ENCODE results near the gene P2RY14. TPM values are rescaled to one million over a fixed set of nuclear protein-coding genes. Genes with fewer than 3 reads are reported as not detected.

P2RY14 gene
- total and polyA plus RNA-seq, 10 of the 15 experiments (the other 5 are each of a cell fraction or from before 2014, with no cell fraction given), result 0.06 to 0.37 (median 0.28) TPM; not detected in 7

DNA sequence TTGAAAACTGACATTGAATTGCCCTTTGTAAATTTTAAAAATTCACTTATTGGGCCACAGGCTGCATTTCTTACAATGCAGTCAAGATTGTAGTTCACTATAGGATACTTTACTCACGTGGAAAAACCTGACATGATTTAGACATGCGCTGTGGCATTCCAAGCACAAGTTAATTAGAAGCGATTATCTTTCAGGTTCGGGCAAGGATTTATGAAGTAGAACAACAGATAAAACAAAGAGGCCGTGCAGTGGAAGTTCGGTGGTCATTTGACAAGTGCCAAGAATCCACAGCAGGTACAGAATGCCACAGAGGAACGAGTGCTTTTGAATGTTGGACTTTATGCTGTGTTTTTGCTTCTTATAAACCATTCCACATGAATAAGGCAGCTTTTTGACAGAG lies 113.1 kb downstream of the P2RY14 start:
- Histone ChIP-seq H3K4me3 (no peak overlapping the region), H2AFZ (ENCODE audit: control insufficient read depth, low read depth, low read length) (no peak overlapping the region), H3K36me3 (ENCODE audit: control insufficient read depth in 2 of 2, insufficient read depth in 2 of 2, low read length in 1 of 2) (no peaks in the 10 kb centered on the region), H3K27me3 (replicated peaks in 1 of 2; ENCODE audit: control insufficient read depth in 2 of 2, insufficient read depth in 2 of 2, low read length in 1 of 2) (no peaks in the 10 kb centered on the region), H4K20me1 (ENCODE audit: control insufficient read depth, insufficient read depth) (no peaks in the 10 kb centered on the region), H3K4me1 (ENCODE audit: control insufficient read depth, insufficient read depth, low read length) (peaks cover 7% of the 10 kb centered on the region; the same call in 1 of the 2 replicates), H3K79me2 (ENCODE audit: control insufficient read depth, insufficient read depth, low read length) (no peaks in the 10 kb centered on the region), H3K9ac (ENCODE audit: control insufficient read depth, insufficient read depth, low read length) (no peak overlapping the region), H3K4me2 (ENCODE audit: control insufficient read depth, insufficient read depth) (no peak overlapping the region), H3K27ac (ENCODE audit: control insufficient read depth, insufficient read depth) (no peak overlapping the region), H3K9me3 (replicated peaks; ENCODE audit: control insufficient read depth, insufficient read depth, low read length) (no peaks in the 10 kb centered on the region)
- ATAC-seq (no peak), DNase-seq (ENCODE audit: low read depth, low spot score) (no peak), FAIRE-seq (no peak)
- RAD21 ChIA-PET (ENCODE audit: unreplicated experiment), result no interaction called here
- CTCF ChIA-PET, result no interaction called here
- no TSS peak for BruUV-seq (replicated peaks)
- 42% methylated on average over 7 of the region's 7 CpGs for WGBS (ENCODE audit: insufficient coverage, insufficient replicate concordance, low lambda C conversion rate, missing lambda C conversion rate)
- in situ Hi-C loops (cut with MboI), result loop anchor here (5.0 kb wide), 1 partner anchor 62 kb away; no protein-coding TSS in a partner anchor
- SMC1A ChIA-PET (ENCODE audit: uncharacterized antibody, unreplicated experiment), result no interaction called here
- POLR2A ChIA-PET, result no interaction called here
- no peak for TF ChIP-seq HCFC1 (IDR thresholded peaks at IDR 0.05; ENCODE audit: low read length)
- TF ChIP-seq POU2F2 (IDR thresholded peaks at IDR 0.05; ENCODE audit: borderline replicate concordance, low read depth, low read length), result no peak
- TF ChIP-seq CBX5 (IDR thresholded peaks at IDR 0.05; ENCODE audit: low read depth), result no peak
- intact Hi-C loops (cut with micrococcal nuclease; ENCODE audit: unreplicated experiment), result no loop called here

Small RNA genes within 50 kb of the gene (small RNA-seq; reads per million reads assigned to genes)
- 6.8 reads per million, percentile 92 among the genes with 10 or more reads in this experiment for gene RNA5SP145

Other genes starting within 250 kb of the P2RY14 start
- 0.05 and 0.06 TPM in 2 replicates for gene MED12L, start 192.9 kb downstream of the P2RY14 start, total RNA-seq (2014; rRNA removed)
- gene MED12L, start 192.9 kb downstream of the P2RY14 start, total RNA-seq (2014; rRNA removed; fragmentation: Illumina TruSeq; extraction: Trizol), result 0.04 and 0.05 TPM in 2 replicates
- gene MED12L, start 192.9 kb downstream of the P2RY14 start, total RNA-seq (2021), result 0.03 TPM in 2 replicates
- gene MED12L, start 192.9 kb downstream of the P2RY14 start, polyA plus RNA-seq (2011; rRNA removed), result 0.01 TPM in 1 of 2 replicates, not detected in the other
- 0.01 and 0.03 TPM in 2 replicates for gene MED12L, start 192.9 kb downstream of the P2RY14 start, polyA plus RNA-seq (2014; fragmentation: Illumina TruSeq; extraction: Trizol)
- gene MED12L, start 192.9 kb downstream of the P2RY14 start, polyA plus RNA-seq (2014; fragmentation: Nextera tagmentation; extraction: Ambion mirVana), result under 1 TPM; 0.02 to 0.04 TPM
- gene MED12L, start 192.9 kb downstream of the P2RY14 start, polyA plus RNA-seq (2014; rRNA removed), result 0.01 and 0.03 TPM in 2 replicates
- under 1 TPM in 1 of 2 experiments, not detected in 1; 0.05 TPM for gene MED12L, start 192.9 kb downstream of the P2RY14 start, polyA plus RNA-seq (2016; fragmentation: Nextera tagmentation; extraction: Ambion mirVana)
- not detected in 2 replicates for gene GPR171, start 75.3 kb downstream of the P2RY14 start, total RNA-seq (2014; rRNA removed)
- not detected in 2 replicates for gene GPR171, start 75.3 kb downstream of the P2RY14 start, total RNA-seq (2014; rRNA removed; fragmentation: Illumina TruSeq; extraction: Trizol)
- not detected in 2 replicates for gene GPR171, start 75.3 kb downstream of the P2RY14 start, total RNA-seq (2021)
- gene GPR171, start 75.3 kb downstream of the P2RY14 start, polyA plus RNA-seq (2011; rRNA removed), result 0.07 and 0.26 TPM in 2 replicates
- gene GPR171, start 75.3 kb downstream of the P2RY14 start, polyA plus RNA-seq (2014; fragmentation: Illumina TruSeq; extraction: Trizol), result not detected in 2 replicates
- under 1 TPM in 1 of 2 experiments, not detected in 1; 0.05 TPM for gene GPR171, start 75.3 kb downstream of the P2RY14 start, polyA plus RNA-seq (2014; fragmentation: Nextera tagmentation; extraction: Ambion mirVana)
- gene GPR171, start 75.3 kb downstream of the P2RY14 start, polyA plus RNA-seq (2014; rRNA removed), result not detected in 2 replicates
- not detected for gene GPR171, start 75.3 kb downstream of the P2RY14 start, polyA plus RNA-seq (2016; fragmentation: Nextera tagmentation; extraction: Ambion mirVana)
- gene GPR87, start 38.3 kb upstream of the P2RY14 start, total RNA-seq (2014; rRNA removed), result 0.06 TPM in 1 of 2 replicates, not detected in the other
- gene GPR87, start 38.3 kb upstream of the P2RY14 start, total RNA-seq (2014; rRNA removed; fragmentation: Illumina TruSeq; extraction: Trizol), result not detected in 2 replicates
- not detected in 2 replicates for gene GPR87, start 38.3 kb upstream of the P2RY14 start, total RNA-seq (2021)
- not detected in 2 replicates for gene GPR87, start 38.3 kb upstream of the P2RY14 start, polyA plus RNA-seq (2011; rRNA removed)
- gene GPR87, start 38.3 kb upstream of the P2RY14 start, polyA plus RNA-seq (2014; fragmentation: Illumina TruSeq; extraction: Trizol), result 0.10 TPM in 1 of 2 replicates, not detected in the other
- under 1 TPM in 1 of 2 experiments, not detected in 1; 0.16 TPM for gene GPR87, start 38.3 kb upstream of the P2RY14 start, polyA plus RNA-seq (2014; fragmentation: Nextera tagmentation; extraction: Ambion mirVana)
- 0.08 TPM in 1 of 2 replicates, not detected in the other for gene GPR87, start 38.3 kb upstream of the P2RY14 start, polyA plus RNA-seq (2014; rRNA removed)
- under 1 TPM; 0.21 to 0.27 TPM for gene GPR87, start 38.3 kb upstream of the P2RY14 start, polyA plus RNA-seq (2016; fragmentation: Nextera tagmentation; extraction: Ambion mirVana)
- not detected in 2 replicates for gene P2RY13, start 51.0 kb upstream of the P2RY14 start, total RNA-seq (2014; rRNA removed)
- not detected in 2 replicates for gene P2RY13, start 51.0 kb upstream of the P2RY14 start, total RNA-seq (2014; rRNA removed; fragmentation: Illumina TruSeq; extraction: Trizol)
- gene P2RY13, start 51.0 kb upstream of the P2RY14 start, total RNA-seq (2021), result not detected in 2 replicates
- gene P2RY13, start 51.0 kb upstream of the P2RY14 start, polyA plus RNA-seq (2011; rRNA removed), result not detected in 2 replicates
- gene P2RY13, start 51.0 kb upstream of the P2RY14 start, polyA plus RNA-seq (2014; fragmentation: Illumina TruSeq; extraction: Trizol), result not detected in 2 replicates
- gene P2RY13, start 51.0 kb upstream of the P2RY14 start, polyA plus RNA-seq (2014; fragmentation: Nextera tagmentation; extraction: Ambion mirVana), result not detected
- not detected in 2 replicates for gene P2RY13, start 51.0 kb upstream of the P2RY14 start, polyA plus RNA-seq (2014; rRNA removed)
- gene P2RY13, start 51.0 kb upstream of the P2RY14 start, polyA plus RNA-seq (2016; fragmentation: Nextera tagmentation; extraction: Ambion mirVana), result not detected
- gene P2RY12, start 106.2 kb upstream of the P2RY14 start, total RNA-seq (2014; rRNA removed), result 0.73 and 0.93 TPM in 2 replicates
- gene P2RY12, start 106.2 kb upstream of the P2RY14 start, total RNA-seq (2014; rRNA removed; fragmentation: Illumina TruSeq; extraction: Trizol), result 0.85 and 0.92 TPM in 2 replicates
- gene P2RY12, start 106.2 kb upstream of the P2RY14 start, total RNA-seq (2021), result 0.38 and 0.48 TPM in 2 replicates
- gene P2RY12, start 106.2 kb upstream of the P2RY14 start, polyA plus RNA-seq (2011; rRNA removed), result 0.14 TPM in 1 of 2 replicates, not detected in the other
- 0.81 and 1.0 TPM in 2 replicates for gene P2RY12, start 106.2 kb upstream of the P2RY14 start, polyA plus RNA-seq (2014; fragmentation: Illumina TruSeq; extraction: Trizol)
- under 1 TPM; 0.27 to 0.85 TPM for gene P2RY12, start 106.2 kb upstream of the P2RY14 start, polyA plus RNA-seq (2014; fragmentation: Nextera tagmentation; extraction: Ambion mirVana)
- 0.34 and 0.59 TPM in 2 replicates for gene P2RY12, start 106.2 kb upstream of the P2RY14 start, polyA plus RNA-seq (2014; rRNA removed)
- under 1 TPM in 1 of 2 experiments, not detected in 1; 0.35 TPM for gene P2RY12, start 106.2 kb upstream of the P2RY14 start, polyA plus RNA-seq (2016; fragmentation: Nextera tagmentation; extraction: Ambion mirVana)
- under 0.01 TPM in 1 of 2 replicates, not detected in the other for gene IGSF10, start 182.5 kb upstream of the P2RY14 start, total RNA-seq (2014; rRNA removed)
- 0.18 TPM in 1 of 2 replicates, not detected in the other for gene IGSF10, start 182.5 kb upstream of the P2RY14 start, total RNA-seq (2014; rRNA removed; fragmentation: Illumina TruSeq; extraction: Trizol)
- 0.03 and 0.05 TPM in 2 replicates for gene IGSF10, start 182.5 kb upstream of the P2RY14 start, total RNA-seq (2021)
- 0.03 and 0.04 TPM in 2 replicates for gene IGSF10, start 182.5 kb upstream of the P2RY14 start, polyA plus RNA-seq (2011; rRNA removed)
- gene IGSF10, start 182.5 kb upstream of the P2RY14 start, polyA plus RNA-seq (2014; fragmentation: Illumina TruSeq; extraction: Trizol), result 0.01 and 0.08 TPM in 2 replicates
- gene IGSF10, start 182.5 kb upstream of the P2RY14 start, polyA plus RNA-seq (2014; fragmentation: Nextera tagmentation; extraction: Ambion mirVana), result under 1 TPM; under 0.01 to 0.02 TPM
- 0.04 TPM in 1 of 2 replicates, not detected in the other for gene IGSF10, start 182.5 kb upstream of the P2RY14 start, polyA plus RNA-seq (2014; rRNA removed)
- gene IGSF10, start 182.5 kb upstream of the P2RY14 start, polyA plus RNA-seq (2016; fragmentation: Nextera tagmentation; extraction: Ambion mirVana), result not detected

Data from GM12878 (cell line).